HG03571 (cell line): ENCODE measurements around the gene RRBP1.

Experiments
- ATAC-seq: cut with Tn5 transposase; IDR thresholded peaks from one replicate; pipeline ENCODE4 v1.9.1; 2021; ENCODE audit not compliant: unreplicated experiment

RRBP1 gene

GRCh38 chr20:17613328-17614175, 68.5 kb downstream of the RRBP1 start:
- no peak for ATAC-seq

GRCh38 chr20:17612992-17613327, 69.1 kb downstream of the RRBP1 start:
- no peak for ATAC-seq

- no peak for ATAC-seq
Observed at GRCh38 chr20:17612287-17612991, 69.6 kb downstream of the RRBP1 start.

- no peak for ATAC-seq
Observed at GRCh38 chr20:17611540-17612286, 70.3 kb downstream of the RRBP1 start.

GRCh38 chr20:17611290-17611539, 70.8 kb downstream of the RRBP1 start:
- no peak for ATAC-seq

- no peak for ATAC-seq
Observed at GRCh38 chr20:17610566-17611289, 71.3 kb downstream of the RRBP1 start.

GRCh38 chr20:17609811-17610377, 72.1 kb downstream of the RRBP1 start:
- ATAC-seq, result no peak

GRCh38 chr20:17608701-17609497, 73.1 kb downstream of the RRBP1 start:
- no peak for ATAC-seq

GRCh38 chr20:17606001-17606400, 76.0 kb downstream of the RRBP1 start:
- no peak for ATAC-seq

- no peak for ATAC-seq
Observed at GRCh38 chr20:17605131-17605660, 76.8 kb downstream of the RRBP1 start.

GRCh38 chr20:17602493-17602892, 79.5 kb downstream of the RRBP1 start:
- no peak for ATAC-seq

- no peak for ATAC-seq
Observed at GRCh38 chr20:17601957-17602356, 80.1 kb downstream of the RRBP1 start.

GRCh38 chr20:17598013-17598550, 84.0 kb downstream of the RRBP1 start:
- no peak for ATAC-seq

- ATAC-seq, result no peak
Observed at GRCh38 chr20:17595856-17596255, 86.2 kb downstream of the RRBP1 start.

- ATAC-seq, result no peak
Observed at GRCh38 chr20:17594443-17594842, 87.6 kb downstream of the RRBP1 start.

GRCh38 chr20:17593902-17594301, 88.1 kb downstream of the RRBP1 start:
- ATAC-seq, result no peak

GRCh38 chr20:17590245-17590644, 91.8 kb downstream of the RRBP1 start:
- ATAC-seq, result no peak

- ATAC-seq, result no peak
Observed at GRCh38 chr20:17589161-17589834, 92.7 kb downstream of the RRBP1 start.

- no peak for ATAC-seq
Observed at GRCh38 chr20:17587824-17588223, 94.2 kb downstream of the RRBP1 start.
